ENCODE results near the gene DTX3. TPM values are rescaled to one million over a fixed set of nuclear protein-coding genes. Genes with fewer than 3 reads are reported as not detected.

DTX3 gene
- total and polyA plus RNA-seq, 2 of the 13 experiments (the other 11 are each of a cell fraction or from before 2014, with no cell fraction given): 9.0 to 27.2 TPM

GRCh38 chr12:57579677-57580465 lies 24.8 kb upstream of the DTX3 start (continued):
- TF ChIP-seq, protein P1, sequence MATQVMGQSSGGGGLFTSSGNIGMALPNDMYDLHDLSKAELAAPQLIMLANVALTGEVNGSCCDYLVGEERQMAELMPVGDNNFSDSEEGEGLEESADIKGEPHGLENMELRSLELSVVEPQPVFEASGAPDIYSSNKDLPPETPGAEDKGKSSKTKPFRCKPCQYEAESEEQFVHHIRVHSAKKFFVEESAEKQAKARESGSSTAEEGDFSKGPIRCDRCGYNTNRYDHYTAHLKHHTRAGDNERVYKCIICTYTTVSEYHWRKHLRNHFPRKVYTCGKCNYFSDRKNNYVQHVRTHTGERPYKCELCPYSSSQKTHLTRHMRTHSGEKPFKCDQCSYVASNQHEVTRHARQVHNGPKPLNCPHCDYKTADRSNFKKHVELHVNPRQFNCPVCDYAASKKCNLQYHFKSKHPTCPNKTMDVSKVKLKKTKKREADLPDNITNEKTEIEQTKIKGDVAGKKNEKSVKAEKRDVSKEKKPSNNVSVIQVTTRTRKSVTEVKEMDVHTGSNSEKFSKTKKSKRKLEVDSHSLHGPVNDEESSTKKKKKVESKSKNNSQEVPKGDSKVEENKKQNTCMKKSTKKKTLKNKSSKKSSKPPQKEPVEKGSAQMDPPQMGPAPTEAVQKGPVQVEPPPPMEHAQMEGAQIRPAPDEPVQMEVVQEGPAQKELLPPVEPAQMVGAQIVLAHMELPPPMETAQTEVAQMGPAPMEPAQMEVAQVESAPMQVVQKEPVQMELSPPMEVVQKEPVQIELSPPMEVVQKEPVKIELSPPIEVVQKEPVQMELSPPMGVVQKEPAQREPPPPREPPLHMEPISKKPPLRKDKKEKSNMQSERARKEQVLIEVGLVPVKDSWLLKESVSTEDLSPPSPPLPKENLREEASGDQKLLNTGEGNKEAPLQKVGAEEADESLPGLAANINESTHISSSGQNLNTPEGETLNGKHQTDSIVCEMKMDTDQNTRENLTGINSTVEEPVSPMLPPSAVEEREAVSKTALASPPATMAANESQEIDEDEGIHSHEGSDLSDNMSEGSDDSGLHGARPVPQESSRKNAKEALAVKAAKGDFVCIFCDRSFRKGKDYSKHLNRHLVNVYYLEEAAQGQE (IDR thresholded peaks at IDR 0.05; ENCODE audit: borderline replicate concordance in 1 of 2, low read depth in 1 of 2, low read length in 2 of 2): no peak; a peak in 1 of 4 replicates
- TF ChIP-seq ZNF264 (CRISPR knock-in tag; IDR thresholded peaks at IDR 0.05) (0 out of 2 replicates have a peak, but pooled peaks have one; percentile 14), TRIM24 (CRISPR knock-in tag; IDR thresholded peaks at IDR 0.05) (no peak), XRCC5 (optimal IDR thresholded peaks at IDR 0.05; ENCODE audit: low read length) (peak; percentile 47), HOXD1 (CRISPR knock-in tag; IDR thresholded peaks at IDR 0.05) (no peak), SIN3B (IDR thresholded peaks at IDR 0.05; ENCODE audit: low read length) (no peak), FOXP1 (IDR thresholded peaks at IDR 0.05) (no peak), FOXP1 (CRISPR knock-in tag; IDR thresholded peaks at IDR 0.05) (no peak; the same call in 1 of the 2 replicates), KAT2B (IDR thresholded peaks at IDR 0.05; ENCODE audit: borderline replicate concordance, low read depth, low read length) (0 out of 2 replicates have a peak, but pooled peaks have one; percentile 44), KLF6 (CRISPR knock-in tag; IDR thresholded peaks at IDR 0.05) (no peak; the same call in 1 of the 2 replicates), ZNF136 (CRISPR knock-in tag; IDR thresholded peaks at IDR 0.05; ENCODE audit: low read depth) (peak; percentile 38; the same call in 1 of the 2 replicates), ZNF296 (CRISPR knock-in tag; conservative IDR thresholded peaks at IDR 0.05) (no peak), ZSCAN12 (CRISPR knock-in tag; IDR thresholded peaks at IDR 0.05) (0 out of 2 replicates have a peak, but pooled peaks have one; percentile 42), RXRA (CRISPR knock-in tag; IDR thresholded peaks at IDR 0.05) (no peak), ZNF790 (CRISPR knock-in tag; IDR thresholded peaks at IDR 0.05; ENCODE audit: borderline replicate concordance) (no peak), ZNF616 (CRISPR knock-in tag; IDR thresholded peaks at IDR 0.05; ENCODE audit: low read depth) (no peak), PBX3 (CRISPR knock-in tag; IDR thresholded peaks at IDR 0.05; ENCODE audit: borderline replicate concordance) (no peak)
- TF ChIP-seq, protein P2, sequence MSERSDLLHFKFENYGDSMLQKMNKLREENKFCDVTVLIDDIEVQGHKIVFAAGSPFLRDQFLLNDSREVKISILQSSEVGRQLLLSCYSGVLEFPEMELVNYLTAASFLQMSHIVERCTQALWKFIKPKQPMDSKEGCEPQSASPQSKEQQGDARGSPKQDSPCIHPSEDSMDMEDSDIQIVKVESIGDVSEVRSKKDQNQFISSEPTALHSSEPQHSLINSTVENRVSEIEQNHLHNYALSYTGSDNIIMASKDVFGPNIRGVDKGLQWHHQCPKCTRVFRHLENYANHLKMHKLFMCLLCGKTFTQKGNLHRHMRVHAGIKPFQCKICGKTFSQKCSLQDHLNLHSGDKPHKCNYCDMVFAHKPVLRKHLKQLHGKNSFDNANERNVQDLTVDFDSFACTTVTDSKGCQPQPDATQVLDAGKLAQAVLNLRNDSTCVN (CRISPR knock-in tag; IDR thresholded peaks at IDR 0.05; ENCODE audit: borderline replicate concordance): no peak

All from HepG2 (cell line).